Measurements from ENCODE around the gene CDK11A. TPM values are rescaled to one million over a fixed set of nuclear protein-coding genes. Genes with fewer than 3 reads are reported as not detected.
"Not testable (repeated sequence)": the region's sequence is repeated elsewhere in the genome, so short reads cannot be mapped to it uniquely, and the experiment has no call there.

The CDK11A gene
- total RNA-seq, 4 donors from 2014 or later = 10.8 to 53.4 (median 23.8) TPM

DNA sequence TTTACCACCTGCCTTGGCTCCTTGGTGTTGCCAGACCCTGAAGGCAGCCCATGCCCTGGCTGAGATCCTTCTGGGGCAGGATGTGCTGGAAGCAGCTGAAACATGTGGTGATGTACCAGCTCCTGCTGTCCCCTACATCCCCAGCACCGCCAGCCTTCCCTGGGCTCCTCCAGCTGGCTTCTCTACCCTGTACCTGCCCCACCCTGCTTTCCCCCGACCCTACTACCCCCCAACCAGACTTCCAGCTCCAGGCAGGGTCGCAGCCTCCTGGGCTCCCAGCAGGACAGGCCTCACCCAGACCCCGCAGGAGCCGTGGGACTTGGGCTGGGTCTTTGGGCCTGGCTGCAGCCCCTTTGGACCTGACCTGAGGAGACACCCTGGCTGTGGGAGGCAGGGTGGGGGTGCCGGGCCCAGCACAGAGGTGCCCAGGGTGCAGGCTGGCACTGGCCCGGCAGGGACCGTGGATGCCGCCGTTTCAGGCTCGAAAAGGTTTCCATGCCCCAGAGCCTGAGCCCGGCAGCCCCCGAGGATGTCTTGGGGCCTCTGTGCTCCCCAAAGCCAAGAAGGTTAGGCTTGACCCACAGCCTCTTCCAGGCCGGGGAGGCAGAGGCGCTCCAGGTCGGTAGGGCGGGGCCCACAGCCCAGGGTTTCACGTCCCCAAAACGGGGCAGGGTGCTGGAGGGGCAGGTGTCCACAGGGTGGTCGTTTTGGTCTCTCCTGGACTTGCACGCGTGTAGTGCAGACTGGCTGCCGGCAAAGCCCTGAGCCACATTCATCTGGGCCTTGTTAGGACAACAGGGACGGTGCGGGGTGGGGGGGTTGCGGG, 26.6 kb downstream of the CDK11A start:
- H3K9me3 ChIP-seq, H3K4me1 ChIP-seq, H3K4me3 ChIP-seq, H3K27ac ChIP-seq, H3K36me3 ChIP-seq, ATAC-seq, H3K27me3 ChIP-seq: not testable (repeated sequence)
- WGBS, 2 donors (ENCODE audit: low coverage in 1 of 2) = no CpG with 5 or more reads among the region's 26 CpGs

DNA sequence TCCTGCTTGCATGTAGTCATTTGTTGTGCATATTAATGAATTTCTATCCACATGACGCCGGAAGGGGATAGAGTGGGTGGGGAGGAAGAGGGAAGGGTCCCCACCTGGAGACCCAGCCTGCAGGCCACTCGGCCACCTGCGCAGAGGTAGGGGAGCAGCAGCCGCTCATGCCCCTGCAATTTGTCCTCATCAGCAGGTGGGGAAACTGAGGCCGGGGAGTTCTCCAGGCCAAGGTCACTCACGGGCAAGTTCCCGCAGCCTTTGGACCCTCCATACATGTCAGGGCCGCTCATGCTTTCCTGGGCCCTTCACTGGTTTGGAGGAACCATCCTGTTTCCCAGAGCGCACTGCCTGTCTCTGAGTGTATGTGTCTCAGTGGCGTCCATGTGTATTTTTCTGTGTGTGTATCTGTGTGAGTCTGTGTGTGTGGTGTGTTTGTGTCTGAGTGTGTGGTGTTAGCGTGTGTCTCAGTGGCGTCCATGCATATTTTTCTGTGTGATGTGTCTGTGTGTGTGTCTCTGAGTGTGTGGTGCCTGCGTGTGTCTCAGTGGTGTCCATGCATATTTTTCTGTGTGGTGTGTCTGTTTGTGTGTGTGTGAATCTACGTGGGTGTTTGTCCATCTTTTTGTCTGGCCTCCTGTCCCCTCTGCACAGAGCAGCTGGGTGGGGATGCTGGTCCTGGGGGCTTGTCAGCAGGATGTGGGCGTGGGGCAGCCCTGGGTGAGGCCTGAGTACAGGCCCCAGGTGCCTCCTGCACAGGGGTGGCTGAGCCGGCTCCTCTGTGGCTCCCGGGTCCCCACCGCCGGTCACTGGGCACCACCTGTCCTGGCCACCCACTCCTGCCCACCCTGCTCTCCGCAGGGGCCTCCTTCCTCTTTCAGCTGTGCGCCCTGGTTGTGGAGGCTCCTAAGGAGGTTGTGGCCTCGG, 27.5 kb downstream of the CDK11A start:
- not testable (repeated sequence) for H3K4me3 ChIP-seq, H3K9me3 ChIP-seq, H3K27ac ChIP-seq, H3K27me3 ChIP-seq, ATAC-seq, H3K4me1 ChIP-seq, H3K36me3 ChIP-seq
- 85% methylated on average over 4 of the region's 23 CpGs; no CpG with 5 or more reads in 1 of the 2 donors for WGBS, 2 donors (ENCODE audit: low coverage in 1 of 2)

- H3K27me3 ChIP-seq, H3K36me3 ChIP-seq, H3K9me3 ChIP-seq: not testable (repeated sequence)
- ATAC-seq = peak; percentile 93
- TF ChIP-seq POLR2A (IDR thresholded peaks at IDR 0.05) (peak in 1 of 2 donors; percentile 29), CTCF (IDR thresholded peaks at IDR 0.05) (peak in 2 of 4 experiments; percentile 16 to 25), POLR2AphosphoS5 (IDR thresholded peaks at IDR 0.05) (peak; percentile 75)
- Histone ChIP-seq H3K27ac (peak within 1 kb of the TSS; percentile 62 to 91 (median 88)), H3K4me3 (peak within 1 kb of the TSS; percentile 52 to 60), H3K4me1 (peaks cover 0 to 20% (median 0%) of the 10 kb centered on the region in 3 donors)
- no CpG with 5 or more reads among the region's 98 CpGs for WGBS, 2 donors (ENCODE audit: low coverage in 1 of 2)
Measured at GRCh38 chr1:1692714-1693647, 31.2 kb downstream of the CDK11A start, which contains the start of gene SLC35E2B. TSS of gene SLC35E2B (minus strand) at chr1:1692795. CDS start at chr1:1676699, 16,096 bp downstream.

- not testable (repeated sequence) for H3K36me3 ChIP-seq, H3K9me3 ChIP-seq, H3K27me3 ChIP-seq
- no CpG with 5 or more reads among the region's 45 CpGs for WGBS, 2 donors (ENCODE audit: low coverage in 1 of 2)
- Histone ChIP-seq H3K4me3 (peak overlapping the region; percentile 52 to 60), H3K4me1 (peaks cover 0 to 20% (median 0%) of the 10 kb centered on the region in 3 donors), H3K27ac (peak overlapping the region; percentile 62 to 91 (median 88))
- TF ChIP-seq POLR2A (IDR thresholded peaks at IDR 0.05) = peak in 1 of 2 donors; percentile 22
- peak; percentile 58 for ATAC-seq
Measured at GRCh38 chr1:1692324-1692713, 31.8 kb downstream of the CDK11A start.

DNA sequence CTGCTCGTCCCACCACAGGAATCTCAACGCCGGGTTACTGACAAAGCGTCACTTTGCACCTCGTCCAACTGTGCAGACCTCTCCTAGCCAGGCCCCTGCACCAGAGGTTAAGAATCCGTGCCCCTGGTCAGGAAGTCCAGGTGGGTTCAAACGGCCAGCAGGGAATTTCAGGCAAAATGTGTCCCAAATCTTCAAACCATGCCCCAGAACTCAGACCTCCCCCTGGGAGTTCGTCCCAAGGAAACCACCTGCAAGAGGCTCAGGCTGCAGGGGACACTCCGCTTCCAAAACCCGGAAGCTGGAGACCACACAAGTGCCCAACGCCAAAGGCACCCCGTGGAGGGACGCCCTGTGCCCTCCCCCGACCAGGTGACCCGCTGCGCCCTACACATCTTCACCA, 32.7 kb downstream of the CDK11A start:
- not testable (repeated sequence) for H3K9me3 ChIP-seq, H3K36me3 ChIP-seq, H3K27me3 ChIP-seq, ATAC-seq
- Histone ChIP-seq H3K27ac (peak overlapping the region in 3 of 4 donors; percentile 47 to 56 (median 53)), H3K4me3 (peak overlapping the region in 1 of 2 donors; percentile 35), H3K4me1 (peaks cover 0 to 28% (median 2%) of the 10 kb centered on the region in 3 donors)
- no CpG with 5 or more reads among the region's 16 CpGs for WGBS, 2 donors (ENCODE audit: low coverage in 1 of 2)

GRCh38 chr1:1689526-1689925, 34.6 kb downstream of the CDK11A start:
- H3K36me3 ChIP-seq, H3K27ac ChIP-seq, H3K27me3 ChIP-seq, H3K4me3 ChIP-seq, ATAC-seq, H3K9me3 ChIP-seq: not testable (repeated sequence)
- 80 to 98% methylated on average over 1 to 7 of the region's 7 CpGs for WGBS, 2 donors (ENCODE audit: low coverage in 1 of 2)
- H3K4me1 ChIP-seq = peaks cover 0 to 36% (median 3%) of the 10 kb centered on the region in 3 donors

- Histone ChIP-seq H3K4me1 (peaks cover 0 to 34% (median 3%) of the 10 kb centered on the region in 3 donors), H3K27ac (no peak overlapping the region), H3K36me3 (peaks cover 0 to 7% of the 10 kb centered on the region in 2 donors), H3K27me3 (no peaks in the 10 kb centered on the region), H3K4me3 (no peak overlapping the region), H3K9me3 (no peaks in the 10 kb centered on the region)
- TF ChIP-seq CTCF (IDR thresholded peaks at IDR 0.05) (no peak), POLR2AphosphoS5 (IDR thresholded peaks at IDR 0.05) (no peak), EP300 (IDR thresholded peaks at IDR 0.05) (no peak), POLR2A (IDR thresholded peaks at IDR 0.05) (no peak)
- no peak for ATAC-seq
- WGBS, 2 donors (ENCODE audit: low coverage in 1 of 2) = 83 to 88% methylated on average over 8 to 9 of the region's 9 CpGs
Measured at GRCh38 chr1:1687846-1688245, 36.3 kb downstream of the CDK11A start.

All from gastroesophageal sphincter (tissue), 4 donors.